CD14-positive monocyte (primary cell): ENCODE data around the gene ING1. TPM values are rescaled to one million over a fixed set of nuclear protein-coding genes. Genes with fewer than 3 reads are reported as not detected.

Experiments
- DNase-seq, 3 donors: peaks; one replicate each; pipeline ENCODE4 v3.0.0-alpha.2; 2011 to 2022
- H2AFZ ChIP-seq: 2 replicates; pipeline ENCODE4 v1.6.0; 2012; ENCODE audit warnings: mild to moderate bottlenecking, low read depth, low read length, inconsistent platforms; ENCODE audit not compliant: insufficient read depth, poor library complexity, severe bottlenecking
- H3K27ac ChIP-seq, 2 donors: 1 replicate in 1 of 2; 2 replicates in 1 of 2; pipeline ENCODE4 v1.5.1; 2012 to 2013; ENCODE audit warnings: low read length in 2 of 2, control low read depth in 1 of 2, inconsistent platforms in 1 of 2, low read depth in 1 of 2, mild to moderate bottlenecking in 1 of 2
- H3K27me3 ChIP-seq, 2 donors: one replicate each; pipeline versions ENCODE4 v1.6.0 to v1.6.1; 2011 to 2013; ENCODE audit warnings: low read length in 2 of 2; ENCODE audit not compliant: control insufficient read depth in 2 of 2, insufficient read depth in 2 of 2
- H3K36me3 ChIP-seq, 2 donors: replicated peaks in 1 of 2; 1 replicate in 1 of 2; 2 replicates in 1 of 2; pipeline versions ENCODE4 v1.5.1 to v1.6.1; 2012 to 2013; ENCODE audit warnings: low read length in 2 of 2, control low read depth in 1 of 2, inconsistent platforms in 1 of 2, mild to moderate bottlenecking in 1 of 2; ENCODE audit not compliant: insufficient read depth in 2 of 2, control insufficient read depth in 1 of 2
- H3K4me1 ChIP-seq, 2 donors: 1 replicate in 1 of 2; 2 replicates in 1 of 2; pipeline versions ENCODE4 v1.5.1 to v1.6.1; 2012 to 2013; ENCODE audit warnings: low read length in 2 of 2, control low read depth in 1 of 2, inconsistent platforms in 1 of 2, mild to moderate bottlenecking in 1 of 2, moderate library complexity in 1 of 2; ENCODE audit not compliant: insufficient read depth in 2 of 2, control insufficient read depth in 1 of 2
- H3K4me2 ChIP-seq: replicated peaks from 2 replicates; pipeline ENCODE3; 2012; ENCODE audit warnings: low read length, moderate library complexity, mild to moderate bottlenecking; ENCODE audit not compliant: poor library complexity, severe bottlenecking; ENCODE audit errors: extremely low read depth
- H3K4me3 ChIP-seq, 3 experiments: fragments of 200-600 bp in 1 of 3; sonication (generic) in 1 of 3; replicated peaks in 1 of 3; 1 replicate in 2 of 3; 2 replicates in 1 of 3; pipeline ENCODE4 v1.5.1; 2011 to 2013; ENCODE audit warnings: low read length in 3 of 3, mild to moderate bottlenecking in 3 of 3, control low read depth in 2 of 3, low read depth in 2 of 3, inconsistent platforms in 1 of 3, moderate library complexity in 1 of 3
- H3K79me2 ChIP-seq: 2 replicates; pipeline ENCODE4 v1.6.0; 2012; ENCODE audit warnings: mild to moderate bottlenecking, control low read depth, inconsistent platforms, low read length, moderate library complexity; ENCODE audit not compliant: insufficient read depth
- H3K9ac ChIP-seq: 2 replicates; pipeline ENCODE4 v1.6.0; 2017; ENCODE audit warnings: low read length, mild to moderate bottlenecking; ENCODE audit not compliant: insufficient read depth, poor library complexity, severe bottlenecking
- H3K9me3 ChIP-seq, 2 donors: replicated peaks in 1 of 2; 1 replicate in 1 of 2; 2 replicates in 1 of 2; pipeline versions ENCODE4 v1.5.1 to v1.6.1; 2012 to 2013; ENCODE audit warnings: low read length in 2 of 2, control low read depth in 1 of 2; ENCODE audit not compliant: control insufficient read depth in 1 of 2, insufficient read depth in 1 of 2
- H4K20me1 ChIP-seq: 2 replicates; pipeline ENCODE4 v1.6.0; 2012; ENCODE audit warnings: mild to moderate bottlenecking, low read length, control low read depth, moderate library complexity; ENCODE audit not compliant: insufficient read depth
- H3K27ac Mint-ChIP-seq, 7 donors: one replicate each; pipeline ENCODE4 v1.8.0; 2020; ENCODE audit warnings: mild to moderate bottlenecking in 7 of 7, mixed read lengths in 7 of 7, moderate library complexity in 6 of 7, inconsistent platforms in 2 of 7
- H3K27me3 Mint-ChIP-seq, 3 donors: one replicate each; pipeline ENCODE4 v1.8.0; 2021 to 2022; ENCODE audit warnings: low read depth in 3 of 3, mild to moderate bottlenecking in 3 of 3, mixed read lengths in 3 of 3, moderate library complexity in 3 of 3, inconsistent platforms in 1 of 3
- H3K36me3 Mint-ChIP-seq, 2 donors: one replicate each; pipeline ENCODE4 v1.8.0; 2020; ENCODE audit warnings: mixed read lengths in 2 of 2, inconsistent platforms in 1 of 2, mild to moderate bottlenecking in 1 of 2
- H3K4me1 Mint-ChIP-seq: one replicate; pipeline ENCODE4 v1.8.0; 2020; ENCODE audit warnings: mild to moderate bottlenecking, mixed read lengths
- H3K4me3 Mint-ChIP-seq, 2 donors: one replicate each; pipeline ENCODE4 v1.8.0; 2020; ENCODE audit warnings: mild to moderate bottlenecking in 2 of 2, mixed read lengths in 2 of 2, moderate library complexity in 1 of 2
- H3K9me3 Mint-ChIP-seq, 7 donors: one replicate each; pipeline ENCODE4 v1.8.0; 2020 to 2022; ENCODE audit warnings: mixed read lengths in 7 of 7, mild to moderate bottlenecking in 6 of 7, moderate library complexity in 6 of 7, inconsistent platforms in 2 of 7
- WGBS: methylation state at CpG from one replicate; pipeline ENCODE4 v1.1.5; 2013; ENCODE audit warnings: missing lambda C conversion rate; ENCODE audit not compliant: insufficient coverage; 5-methylcytosine and 5-hydroxymethylcytosine counted together
- intact Hi-C, 2 donors: fragments of 100-400 bp; cut with micrococcal nuclease; formaldehyde crosslinking; loops; one replicate each; pipeline versions ENCODE4 v1.15.0 to v1.15.1; 2023
- polyA plus RNA-seq, 3 donors: library from polyadenylated mRNA; depleted of rRNA in 1 of 3; unstranded in 2 of 3; stranded (reverse) in 1 of 3; fragments of 300-500 nt in 2 of 3; fragments of >200 nt in 1 of 3; fragmentation: Illumina TruSeq in 2 of 3; gene quantifications; 1 replicate in 2 of 3; 2 replicates in 1 of 3; pipeline ENCODE4 v1.2.3, GENCODE V29; 2012 to 2021
- TF ChIP-seq, protein P1 (sequence below): fragments of 200-600 bp; IDR thresholded peaks from one replicate; pipeline ENCODE4 v1.8.0; 2022; ENCODE audit warnings: antibody characterized with exemption, mild to moderate bottlenecking

ING1 gene
- polyA plus RNA-seq, 3 donors: 8.4 to 128 (median 11.8) TPM

DNA sequence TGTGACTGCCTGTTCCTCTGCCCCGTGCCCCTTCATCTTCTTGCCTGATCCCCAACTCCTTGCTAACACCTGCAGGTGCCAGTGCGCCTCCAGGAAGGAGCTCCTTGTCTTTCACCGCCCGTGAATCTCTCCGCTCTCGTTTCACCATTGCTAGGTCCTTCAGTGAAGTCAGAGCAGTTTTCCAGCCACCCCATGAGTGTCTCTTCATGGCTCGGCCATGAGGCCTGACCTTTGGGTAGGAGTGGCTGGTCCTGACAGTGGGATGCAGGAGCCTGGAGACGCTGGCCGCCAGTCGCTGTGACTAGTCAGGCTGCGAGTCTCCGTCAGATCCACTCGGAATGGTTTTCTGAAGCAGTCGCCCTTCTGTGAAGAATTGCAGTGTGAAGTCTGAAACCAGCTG is 43.8 kb downstream of the ING1 start:
- Mint-ChIP-seq H3K4me3 (no peak overlapping the region), H3K9me3 (peaks cover 2 to 9% (median 4%) of the 10 kb centered on the region in 7 donors), H3K4me1 (no peaks in the 10 kb centered on the region), H3K36me3 (no peaks in the 10 kb centered on the region), H3K27me3 (peaks cover 5 to 7% (median 7%) of the 10 kb centered on the region in 3 donors), H3K27ac (no peak overlapping the region)
- no peaks in the 10 kb centered on the region for H4K20me1 ChIP-seq
- DNase-seq: no peak
- no peaks in the 10 kb centered on the region for H3K4me1 ChIP-seq
- H3K27me3 ChIP-seq: no peaks in the 10 kb centered on the region
- no peak overlapping the region for H3K4me3 ChIP-seq
- H2AFZ ChIP-seq: no peak overlapping the region
- H3K9ac ChIP-seq: no peak overlapping the region
- no peak overlapping the region for H3K4me2 ChIP-seq
- H3K36me3 ChIP-seq: no peaks in the 10 kb centered on the region
- TF ChIP-seq, protein P1, sequence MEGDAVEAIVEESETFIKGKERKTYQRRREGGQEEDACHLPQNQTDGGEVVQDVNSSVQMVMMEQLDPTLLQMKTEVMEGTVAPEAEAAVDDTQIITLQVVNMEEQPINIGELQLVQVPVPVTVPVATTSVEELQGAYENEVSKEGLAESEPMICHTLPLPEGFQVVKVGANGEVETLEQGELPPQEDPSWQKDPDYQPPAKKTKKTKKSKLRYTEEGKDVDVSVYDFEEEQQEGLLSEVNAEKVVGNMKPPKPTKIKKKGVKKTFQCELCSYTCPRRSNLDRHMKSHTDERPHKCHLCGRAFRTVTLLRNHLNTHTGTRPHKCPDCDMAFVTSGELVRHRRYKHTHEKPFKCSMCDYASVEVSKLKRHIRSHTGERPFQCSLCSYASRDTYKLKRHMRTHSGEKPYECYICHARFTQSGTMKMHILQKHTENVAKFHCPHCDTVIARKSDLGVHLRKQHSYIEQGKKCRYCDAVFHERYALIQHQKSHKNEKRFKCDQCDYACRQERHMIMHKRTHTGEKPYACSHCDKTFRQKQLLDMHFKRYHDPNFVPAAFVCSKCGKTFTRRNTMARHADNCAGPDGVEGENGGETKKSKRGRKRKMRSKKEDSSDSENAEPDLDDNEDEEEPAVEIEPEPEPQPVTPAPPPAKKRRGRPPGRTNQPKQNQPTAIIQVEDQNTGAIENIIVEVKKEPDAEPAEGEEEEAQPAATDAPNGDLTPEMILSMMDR: no peak
- WGBS: 92% methylated on average over 14 of the region's 14 CpGs
- no peaks in the 10 kb centered on the region for H3K9me3 ChIP-seq
- no peak overlapping the region for H3K27ac ChIP-seq
- intact Hi-C loops: no loop called here
- H3K79me2 ChIP-seq: no peaks in the 10 kb centered on the region

DNA sequence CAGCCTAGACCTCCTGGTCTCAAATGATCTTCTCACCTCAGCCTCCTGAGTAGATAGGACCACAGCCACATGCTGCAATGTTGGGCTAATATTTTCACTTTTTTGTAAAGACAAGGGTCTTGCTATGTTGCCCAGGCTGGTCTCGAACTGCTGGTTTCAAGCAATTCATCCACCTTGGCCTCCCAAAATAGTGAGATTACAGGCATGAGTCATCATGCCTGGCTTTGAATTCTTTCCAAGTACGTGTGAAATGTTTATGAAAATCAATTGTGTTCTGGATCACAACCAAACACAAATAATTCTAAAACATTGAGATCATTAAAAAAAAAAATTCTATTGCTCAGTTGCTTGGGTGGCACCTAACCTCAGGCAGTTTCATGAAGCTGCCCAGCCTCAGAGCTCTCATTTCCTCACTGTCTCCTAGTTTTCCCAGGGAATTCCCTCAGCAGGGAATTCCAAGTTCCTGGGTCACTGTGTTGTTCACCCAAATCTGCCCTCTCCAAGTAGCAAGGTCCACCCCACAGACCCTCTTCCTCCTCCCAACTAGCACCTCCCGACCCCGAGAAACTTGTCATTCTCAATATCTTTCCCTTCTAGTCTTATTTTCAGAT is 44.8 kb downstream of the ING1 start:
- Histone ChIP-seq H3K9me3 (peaks cover 0 to under 1% of the 10 kb centered on the region in 2 donors), H3K27ac (no peak overlapping the region), H3K27me3 (no peaks in the 10 kb centered on the region), H4K20me1 (no peaks in the 10 kb centered on the region), H2AFZ (no peak overlapping the region), H3K4me3 (no peak overlapping the region), H3K9ac (no peak overlapping the region), H3K4me2 (no peak overlapping the region), H3K4me1 (no peaks in the 10 kb centered on the region), H3K36me3 (no peaks in the 10 kb centered on the region), H3K79me2 (no peaks in the 10 kb centered on the region)
- Mint-ChIP-seq H3K36me3 (no peaks in the 10 kb centered on the region), H3K27ac (no peak overlapping the region), H3K9me3 (peaks cover 0 to 9% (median 3%) of the 10 kb centered on the region in 7 donors), H3K4me3 (no peak overlapping the region), H3K4me1 (no peaks in the 10 kb centered on the region), H3K27me3 (peaks cover 5 to 7% (median 7%) of the 10 kb centered on the region in 3 donors)
- intact Hi-C loops: no loop called here
- TF ChIP-seq, protein P1: no peak
- WGBS: 80% methylated on average over 2 of the region's 4 CpGs
- no peak for DNase-seq
